ENCODE measurements around the gene HRG.
"Not testable (repeated sequence)": the region's sequence is repeated elsewhere in the genome, so short reads cannot be mapped to it uniquely, and the experiment has no call there.

Gene HRG

DNA sequence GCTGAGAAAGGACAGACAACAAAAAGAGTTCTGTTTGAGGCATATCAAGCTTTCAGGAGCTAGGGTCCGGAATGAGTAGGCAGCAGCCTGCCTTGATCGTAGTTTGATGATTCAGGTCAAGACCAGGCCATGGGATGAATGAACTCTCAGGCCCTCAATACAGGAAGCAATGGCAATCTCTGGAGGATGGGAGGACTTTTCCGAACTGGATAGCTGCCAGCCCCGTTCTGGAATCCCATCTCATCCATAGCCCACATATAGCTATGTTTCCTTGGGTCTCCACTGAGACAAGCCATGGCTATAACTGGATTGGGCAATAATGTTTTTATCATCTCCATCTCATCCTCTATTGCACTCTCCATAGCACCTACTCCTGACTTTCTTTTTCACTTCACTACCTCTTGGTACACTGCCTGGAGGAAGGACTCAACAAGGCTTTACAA lies 40.2 kb upstream of the HRG start:
- Histone ChIP-seq H3K27me3 (ENCODE audit: control insufficient read depth in 2 of 2, insufficient read depth in 2 of 2, low read length in 2 of 2) (no peaks in the 10 kb centered on the region), H3K36me3 (ENCODE audit: control insufficient read depth in 2 of 2, insufficient read depth in 2 of 2, low read length in 2 of 2) (no peaks in the 10 kb centered on the region), H3K9ac (ENCODE audit: low read depth in 1 of 2, low read length in 2 of 2) (no peak overlapping the region), H3K9me3 (ENCODE audit: control insufficient read depth in 2 of 2, low read length in 2 of 2) (no peaks in the 10 kb centered on the region), H3K4me1 (ENCODE audit: control insufficient read depth in 2 of 2, insufficient read depth in 2 of 2, low read length in 2 of 2) (no peaks in the 10 kb centered on the region), H3K27ac (ENCODE audit: low read depth in 2 of 2, low read length in 2 of 2) (no peak overlapping the region), H3K4me3 (ENCODE audit: low read length in 2 of 2) (no peak overlapping the region)

- Histone ChIP-seq H3K27ac (ENCODE audit: low read depth in 2 of 2, low read length in 2 of 2) (no peak overlapping the region), H3K9me3 (ENCODE audit: control insufficient read depth in 2 of 2, low read length in 2 of 2) (no peaks in the 10 kb centered on the region), H3K4me1 (ENCODE audit: control insufficient read depth in 2 of 2, insufficient read depth in 2 of 2, low read length in 2 of 2) (no peaks in the 10 kb centered on the region), H3K4me3 (ENCODE audit: low read length in 2 of 2) (no peak overlapping the region), H3K9ac (ENCODE audit: low read depth in 1 of 2, low read length in 2 of 2) (no peak overlapping the region), H3K36me3 (ENCODE audit: control insufficient read depth in 2 of 2, insufficient read depth in 2 of 2, low read length in 2 of 2) (no peaks in the 10 kb centered on the region), H3K27me3 (ENCODE audit: control insufficient read depth in 2 of 2, insufficient read depth in 2 of 2, low read length in 2 of 2) (no peaks in the 10 kb centered on the region)
Observed at GRCh38 chr3:186626254-186626847, 39.5 kb upstream of the HRG start.

DNA sequence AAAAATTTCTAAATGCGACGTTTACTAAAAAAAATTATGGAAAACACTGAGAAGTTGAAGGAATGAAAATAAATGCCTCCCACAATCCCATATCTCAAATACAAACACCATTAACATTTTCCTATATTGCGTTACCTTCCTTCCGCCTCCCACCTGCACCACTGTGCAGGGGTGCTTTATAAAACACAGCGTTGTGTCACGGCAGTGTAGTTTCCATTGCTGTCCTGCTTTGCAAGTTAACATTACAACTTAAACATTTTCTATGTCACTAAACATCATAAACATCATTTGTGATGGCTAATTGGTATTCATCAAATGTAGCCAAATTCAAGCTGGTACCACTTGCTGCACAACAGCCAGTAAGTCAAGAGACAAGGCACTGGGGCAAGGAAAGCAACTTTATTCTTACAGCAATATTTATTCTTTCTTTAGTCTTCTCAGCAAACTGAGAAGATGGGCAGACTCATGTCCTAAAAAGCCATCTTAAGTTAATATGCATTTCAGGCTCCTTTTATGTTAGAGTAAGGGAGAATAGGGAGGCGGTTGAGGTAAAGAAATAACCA lies 37.9 kb upstream of the HRG start:
- no peaks in the 10 kb centered on the region for H3K9me3 ChIP-seq (ENCODE audit: control insufficient read depth in 2 of 2, low read length in 2 of 2)
- H3K4me3 ChIP-seq (ENCODE audit: low read length in 2 of 2): no peak overlapping the region
- H3K4me1 ChIP-seq (ENCODE audit: control insufficient read depth in 2 of 2, insufficient read depth in 2 of 2, low read length in 2 of 2): no peaks in the 10 kb centered on the region
- no peak overlapping the region for H3K27ac ChIP-seq (ENCODE audit: low read depth in 2 of 2, low read length in 2 of 2)
- H3K27me3 ChIP-seq (ENCODE audit: control insufficient read depth in 2 of 2, insufficient read depth in 2 of 2, low read length in 2 of 2): no peaks in the 10 kb centered on the region
- no peaks in the 10 kb centered on the region for H3K36me3 ChIP-seq (ENCODE audit: control insufficient read depth in 2 of 2, insufficient read depth in 2 of 2, low read length in 2 of 2)
- H3K9ac ChIP-seq (ENCODE audit: low read depth in 1 of 2, low read length in 2 of 2): no peak overlapping the region

DNA sequence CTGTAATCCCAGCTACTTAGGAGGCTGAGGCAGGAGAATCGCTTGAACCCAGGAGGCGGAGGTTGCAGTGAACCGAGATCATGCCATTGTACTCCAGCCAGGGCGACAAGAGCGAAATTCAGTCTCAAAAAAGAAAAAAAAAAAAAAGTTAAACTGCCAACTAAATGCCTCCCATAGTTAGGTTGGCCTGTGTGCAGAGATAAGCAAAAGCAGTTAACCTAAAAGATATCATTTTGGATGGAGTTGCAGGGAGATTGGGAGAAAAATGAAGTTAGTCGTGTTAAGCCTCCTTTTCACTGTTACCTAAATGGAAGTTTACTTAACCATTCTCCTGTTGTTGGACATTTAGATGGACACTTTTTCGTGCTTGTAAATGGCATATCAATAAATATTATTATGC lies 37.1 kb upstream of the HRG start:
- no peak overlapping the region for H3K9ac ChIP-seq (ENCODE audit: low read depth in 1 of 2, low read length in 2 of 2)
- no peaks in the 10 kb centered on the region for H3K9me3 ChIP-seq (ENCODE audit: control insufficient read depth in 2 of 2, low read length in 2 of 2)
- H3K27me3 ChIP-seq (ENCODE audit: control insufficient read depth in 2 of 2, insufficient read depth in 2 of 2, low read length in 2 of 2): no peaks in the 10 kb centered on the region
- no peak overlapping the region for H3K27ac ChIP-seq (ENCODE audit: low read depth in 2 of 2, low read length in 2 of 2)
- H3K36me3 ChIP-seq (ENCODE audit: control insufficient read depth in 2 of 2, insufficient read depth in 2 of 2, low read length in 2 of 2): no peaks in the 10 kb centered on the region
- no peaks in the 10 kb centered on the region for H3K4me1 ChIP-seq (ENCODE audit: control insufficient read depth in 2 of 2, insufficient read depth in 2 of 2, low read length in 2 of 2)
- H3K4me3 ChIP-seq (ENCODE audit: low read length in 2 of 2): no peak overlapping the region

- no peaks in the 10 kb centered on the region for H3K9me3 ChIP-seq (ENCODE audit: control insufficient read depth in 2 of 2, low read length in 2 of 2)
- H3K27me3 ChIP-seq (ENCODE audit: control insufficient read depth in 2 of 2, insufficient read depth in 2 of 2, low read length in 2 of 2): no peaks in the 10 kb centered on the region
- no peak overlapping the region for H3K27ac ChIP-seq (ENCODE audit: low read depth in 2 of 2, low read length in 2 of 2)
- no peaks in the 10 kb centered on the region for H3K36me3 ChIP-seq (ENCODE audit: control insufficient read depth in 2 of 2, insufficient read depth in 2 of 2, low read length in 2 of 2)
- H3K4me3 ChIP-seq (ENCODE audit: low read length in 2 of 2): no peak overlapping the region
- peaks cover 0 to 8% of the 10 kb centered on the region in 2 donors for H3K4me1 ChIP-seq (ENCODE audit: control insufficient read depth in 2 of 2, insufficient read depth in 2 of 2, low read length in 2 of 2)
- no peak overlapping the region for H3K9ac ChIP-seq (ENCODE audit: low read depth in 1 of 2, low read length in 2 of 2)
Observed at GRCh38 chr3:186630950-186631641, 34.7 kb upstream of the HRG start.

GRCh38 chr3:186633481-186633880 lies 32.3 kb upstream of the HRG start:
- Histone ChIP-seq H3K9ac (ENCODE audit: low read depth in 1 of 2, low read length in 2 of 2) (no peak overlapping the region), H3K36me3 (ENCODE audit: control insufficient read depth in 2 of 2, insufficient read depth in 2 of 2, low read length in 2 of 2) (no peaks in the 10 kb centered on the region), H3K9me3 (ENCODE audit: control insufficient read depth in 2 of 2, low read length in 2 of 2) (no peaks in the 10 kb centered on the region), H3K4me1 (ENCODE audit: control insufficient read depth in 2 of 2, insufficient read depth in 2 of 2, low read length in 2 of 2) (peaks cover 6 to 14% of the 10 kb centered on the region in 2 donors), H3K27me3 (ENCODE audit: control insufficient read depth in 2 of 2, insufficient read depth in 2 of 2, low read length in 2 of 2) (no peaks in the 10 kb centered on the region), H3K27ac (ENCODE audit: low read depth in 2 of 2, low read length in 2 of 2) (no peak overlapping the region), H3K4me3 (ENCODE audit: low read length in 2 of 2) (no peak overlapping the region)

DNA sequence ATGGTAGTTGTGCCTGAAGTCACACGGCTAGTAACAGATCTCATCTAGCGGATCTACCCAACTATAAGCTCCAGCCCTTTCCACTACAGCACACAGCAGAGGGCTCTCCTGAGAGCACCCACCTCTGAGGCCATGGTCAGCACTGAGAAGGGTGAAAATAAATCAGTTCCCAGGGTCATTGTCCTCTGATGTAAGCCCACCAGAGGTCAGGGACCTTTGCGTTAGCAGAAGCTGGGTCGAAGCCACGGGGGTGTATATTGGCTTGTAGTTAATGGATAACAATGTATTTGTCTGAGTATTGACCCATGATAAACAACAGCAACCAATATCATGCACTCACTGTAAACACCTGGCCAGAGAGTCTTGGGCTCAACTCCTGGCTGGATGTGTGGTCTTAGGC lies 31.6 kb upstream of the HRG start:
- H3K9ac ChIP-seq (ENCODE audit: low read depth in 1 of 2, low read length in 2 of 2); H3K9me3 ChIP-seq (ENCODE audit: control insufficient read depth in 2 of 2, low read length in 2 of 2); H3K27me3 ChIP-seq (ENCODE audit: control insufficient read depth in 2 of 2, insufficient read depth in 2 of 2, low read length in 2 of 2); H3K27ac ChIP-seq (ENCODE audit: low read depth in 2 of 2, low read length in 2 of 2); H3K4me3 ChIP-seq (ENCODE audit: low read length in 2 of 2); H3K36me3 ChIP-seq (ENCODE audit: control insufficient read depth in 2 of 2, insufficient read depth in 2 of 2, low read length in 2 of 2): not testable (repeated sequence)
- peaks cover 6 to 14% of the 10 kb centered on the region in 2 donors for H3K4me1 ChIP-seq (ENCODE audit: control insufficient read depth in 2 of 2, insufficient read depth in 2 of 2, low read length in 2 of 2)

- Histone ChIP-seq H3K9me3 (ENCODE audit: control insufficient read depth in 2 of 2, low read length in 2 of 2) (no peaks in the 10 kb centered on the region), H3K27ac (ENCODE audit: low read depth in 2 of 2, low read length in 2 of 2) (no peak overlapping the region), H3K4me1 (ENCODE audit: control insufficient read depth in 2 of 2, insufficient read depth in 2 of 2, low read length in 2 of 2) (peaks cover 6 to 14% of the 10 kb centered on the region in 2 donors), H3K9ac (ENCODE audit: low read depth in 1 of 2, low read length in 2 of 2) (no peak overlapping the region), H3K36me3 (ENCODE audit: control insufficient read depth in 2 of 2, insufficient read depth in 2 of 2, low read length in 2 of 2) (no peaks in the 10 kb centered on the region), H3K27me3 (ENCODE audit: control insufficient read depth in 2 of 2, insufficient read depth in 2 of 2, low read length in 2 of 2) (no peaks in the 10 kb centered on the region), H3K4me3 (ENCODE audit: low read length in 2 of 2) (no peak overlapping the region)
Observed at GRCh38 chr3:186635532-186635931, 30.3 kb upstream of the HRG start.

DNA sequence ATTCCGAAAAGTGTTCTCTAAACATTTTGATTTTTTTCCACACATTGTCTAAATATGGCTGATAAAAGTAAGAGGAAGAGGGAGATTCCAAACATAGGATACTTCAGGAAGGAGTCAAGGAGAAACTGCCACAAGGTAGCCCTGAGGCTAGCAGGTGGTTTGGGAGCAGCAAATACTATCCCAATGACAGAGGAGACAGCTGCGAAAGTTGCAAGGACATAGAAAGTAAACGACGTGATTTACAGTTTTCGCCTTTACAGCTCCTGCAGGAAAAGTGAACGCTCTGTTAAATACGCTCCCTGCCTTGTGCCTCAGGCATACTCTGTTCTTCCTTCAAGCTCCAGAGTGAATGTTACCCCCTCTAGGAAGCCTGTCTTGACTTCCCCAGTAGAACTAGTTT lies 29.3 kb upstream of the HRG start:
- H3K27me3 ChIP-seq (ENCODE audit: control insufficient read depth in 2 of 2, insufficient read depth in 2 of 2, low read length in 2 of 2): no peaks in the 10 kb centered on the region
- H3K27ac ChIP-seq (ENCODE audit: low read depth in 2 of 2, low read length in 2 of 2): no peak overlapping the region
- H3K4me1 ChIP-seq (ENCODE audit: control insufficient read depth in 2 of 2, insufficient read depth in 2 of 2, low read length in 2 of 2): peaks cover 6 to 14% of the 10 kb centered on the region in 2 donors
- H3K9me3 ChIP-seq (ENCODE audit: control insufficient read depth in 2 of 2, low read length in 2 of 2): no peaks in the 10 kb centered on the region
- no peaks in the 10 kb centered on the region for H3K36me3 ChIP-seq (ENCODE audit: control insufficient read depth in 2 of 2, insufficient read depth in 2 of 2, low read length in 2 of 2)
- H3K9ac ChIP-seq (ENCODE audit: low read depth in 1 of 2, low read length in 2 of 2): no peak overlapping the region
- H3K4me3 ChIP-seq (ENCODE audit: low read length in 2 of 2): no peak overlapping the region

GRCh38 chr3:186637686-186638085 lies 28.1 kb upstream of the HRG start:
- Histone ChIP-seq H3K9me3 (ENCODE audit: control insufficient read depth in 2 of 2, low read length in 2 of 2) (no peaks in the 10 kb centered on the region), H3K4me1 (ENCODE audit: control insufficient read depth in 2 of 2, insufficient read depth in 2 of 2, low read length in 2 of 2) (peaks cover 6 to 14% of the 10 kb centered on the region in 2 donors), H3K27ac (ENCODE audit: low read depth in 2 of 2, low read length in 2 of 2) (no peak overlapping the region), H3K9ac (ENCODE audit: low read depth in 1 of 2, low read length in 2 of 2) (no peak overlapping the region), H3K36me3 (ENCODE audit: control insufficient read depth in 2 of 2, insufficient read depth in 2 of 2, low read length in 2 of 2) (no peaks in the 10 kb centered on the region), H3K4me3 (ENCODE audit: low read length in 2 of 2) (no peak overlapping the region), H3K27me3 (ENCODE audit: control insufficient read depth in 2 of 2, insufficient read depth in 2 of 2, low read length in 2 of 2) (no peaks in the 10 kb centered on the region)
